B cell (primary cell): ENCODE measurements around the gene SDCCAG8. TPM values are rescaled to one million over a fixed set of nuclear protein-coding genes. Genes with fewer than 3 reads are reported as not detected.

Experiments
- ATAC-seq: fragments of 200-7000 bp; cut with Tn5 transposase; one replicate; pipeline ENCODE4 v1.10.0; 2021; ENCODE audit warnings: low read depth, mild to moderate bottlenecking, moderate number of reproducible peaks, moderate library complexity
- CTCF ChIA-PET: fragments of 350-600 bp; sonication (Branson Sonifier 250); formaldehyde crosslinking; loops from one replicate; lab custom pipeline; 2021; ENCODE audit warnings: antibody characterized with exemption, inconsistent platforms; lab: Charles Lee
- POLR2A ChIA-PET: fragments of 350-600 bp; sonication (Branson Sonifier 250); formaldehyde crosslinking; loops from one replicate; lab custom pipeline; 2021; ENCODE audit warnings: antibody characterized with exemption; lab: Charles Lee
- DNase-seq: peaks from one replicate; pipeline ENCODE4 v3.0.0; 2013
- H2AFZ ChIP-seq: 2 replicates; pipeline ENCODE4 v1.6.1; 2012; ENCODE audit warnings: mild to moderate bottlenecking, low read depth, low read length; ENCODE audit not compliant: insufficient read depth, poor library complexity, severe bottlenecking
- H3K27ac ChIP-seq, 2 donors: 1 replicate in 1 of 2; 2 replicates in 1 of 2; pipeline ENCODE4 v1.5.1; 2012 to 2013; ENCODE audit warnings: low read length in 2 of 2, mild to moderate bottlenecking in 2 of 2, moderate library complexity in 1 of 2
- H3K27me3 ChIP-seq, 4 experiments: fragments of 200-600 bp in 1 of 4; sonication (generic) in 1 of 4; replicated peaks in 1 of 4; 1 replicate in 2 of 4; 2 replicates in 2 of 4; pipeline versions ENCODE4 v1.6.1 to v1.7.0; 2013 to 2016; ENCODE audit warnings: low read length in 3 of 4, mild to moderate bottlenecking in 2 of 4, mixed read lengths in 1 of 4, moderate library complexity in 1 of 4; ENCODE audit not compliant: insufficient read depth in 4 of 4, control insufficient read depth in 3 of 4; ENCODE audit errors: control extremely low read depth in 1 of 4
- H3K36me3 ChIP-seq, 2 experiments: replicated peaks in 1 of 2; 1 replicate in 1 of 2; 2 replicates in 1 of 2; pipeline versions ENCODE4 v1.6.1 to v1.7.1; 2013; ENCODE audit warnings: low read length in 1 of 2; ENCODE audit not compliant: insufficient read depth in 2 of 2, control insufficient read depth in 1 of 2; ENCODE audit errors: control extremely low read depth in 1 of 2, extremely low read depth in 1 of 2
- H3K4me1 ChIP-seq, 2 donors: fragments of 200-600 bp in 1 of 2; sonication (generic) in 1 of 2; 1 replicate in 1 of 2; 2 replicates in 1 of 2; pipeline versions ENCODE4 v1.5.1 to v1.6.1; 2013 to 2017; ENCODE audit warnings: low read length in 2 of 2; ENCODE audit not compliant: control insufficient read depth in 2 of 2, insufficient read depth in 2 of 2
- H3K4me2 ChIP-seq: replicated peaks from 2 replicates; pipeline ENCODE3; 2012; ENCODE audit warnings: mild to moderate bottlenecking, low read depth, low read length; ENCODE audit not compliant: poor library complexity, severe bottlenecking
- H3K4me3 ChIP-seq, 5 experiments: fragments of 200-600 bp in 1 of 5; sonication (generic) in 1 of 5; 1 replicate in 3 of 5; 2 replicates in 2 of 5; pipeline versions ENCODE4 v1.5.1 to v1.7.0; 2011 to 2016; ENCODE audit warnings: low read length in 4 of 5, mild to moderate bottlenecking in 4 of 5, low read depth in 2 of 5, control low read depth in 1 of 5, moderate library complexity in 1 of 5; ENCODE audit not compliant: insufficient read depth in 1 of 5; ENCODE audit errors: control extremely low read depth in 1 of 5, extremely low read depth in 1 of 5
- H3K79me2 ChIP-seq: fragments of 200-600 bp; sonication (generic); one replicate; pipeline ENCODE4 v1.6.0; 2016; ENCODE audit warnings: low read length; ENCODE audit not compliant: control insufficient read depth, insufficient read depth
- H3K9ac ChIP-seq: fragments of 200-600 bp; sonication (generic); 2 replicates; pipeline ENCODE4 v1.6.1; 2017; ENCODE audit warnings: mild to moderate bottlenecking, low read length, moderate library complexity
- H3K9me3 ChIP-seq, 3 donors: one replicate each; pipeline versions ENCODE4 v1.6.1 to v1.7.1; 2013; ENCODE audit warnings: low read length in 2 of 3; ENCODE audit not compliant: control insufficient read depth in 2 of 3, insufficient read depth in 1 of 3; ENCODE audit errors: control extremely low read depth in 1 of 3
- H4K20me1 ChIP-seq: 2 replicates; pipeline ENCODE4 v1.6.0; 2012; ENCODE audit warnings: mild to moderate bottlenecking, low read length; ENCODE audit not compliant: insufficient read depth, control insufficient read depth, poor library complexity, severe bottlenecking
- H3K27ac Mint-ChIP-seq: one replicate; pipeline ENCODE4 v1.8.0; 2021; ENCODE audit warnings: mixed read lengths
- H3K27me3 Mint-ChIP-seq: one replicate; pipeline ENCODE4 v1.8.0; 2021; ENCODE audit warnings: mixed read lengths
- H3K4me1 Mint-ChIP-seq: one replicate; pipeline ENCODE4 v1.8.0; 2021; ENCODE audit warnings: mixed read lengths
- H3K4me3 Mint-ChIP-seq: one replicate; pipeline ENCODE4 v1.8.0; 2021; ENCODE audit warnings: mixed read lengths
- H3K9me3 Mint-ChIP-seq: one replicate; pipeline ENCODE4 v1.8.0; 2022; ENCODE audit warnings: mixed read lengths; ENCODE audit not compliant: insufficient read depth
- EZH2 ChIP-seq: IDR thresholded peaks from 2 replicates; pipeline ENCODE4 v1.6.1; 2012; ENCODE audit warnings: borderline replicate concordance, low read depth, mild to moderate bottlenecking, moderate library complexity, low read length; ENCODE audit not compliant: insufficient read depth, poor library complexity, severe bottlenecking
- WGBS: methylation state at CpG from one replicate; pipeline ENCODE4 v1.1.5; 2013; ENCODE audit warnings: missing lambda C conversion rate; ENCODE audit not compliant: insufficient coverage; 5-methylcytosine and 5-hydroxymethylcytosine counted together
- intact Hi-C: fragments of 100-400 bp; cut with micrococcal nuclease; formaldehyde crosslinking; loops from one replicate; pipeline ENCODE4 v1.10.0; 2022
- polyA plus RNA-seq: library from polyadenylated mRNA; depleted of rRNA; stranded (reverse); fragments of >200 nt; gene quantifications from 2 replicates; pipeline ENCODE4 v1.2.3, GENCODE V29; 2012
- total RNA-seq, 2 donors: library from RNA; stranded (reverse); fragments of 120-200 nt in 1 of 2; gene quantifications; 1 replicate in 1 of 2; 2 replicates in 1 of 2; pipeline versions ENCODE4 v1.2.3 to v1.2.4, GENCODE V29; 2013 to 2022
- TF ChIP-seq, protein P1 (sequence below): fragments of 200-600 bp; IDR thresholded peaks from one replicate; pipeline ENCODE4 v1.8.0; 2022; ENCODE audit warnings: antibody characterized with exemption, mild to moderate bottlenecking

The SDCCAG8 gene
- total and polyA plus RNA-seq, 2 donors (not counting 1 experiment from before 2014, with no cell fraction given), result 37.1 to 60.7 TPM

DNA sequence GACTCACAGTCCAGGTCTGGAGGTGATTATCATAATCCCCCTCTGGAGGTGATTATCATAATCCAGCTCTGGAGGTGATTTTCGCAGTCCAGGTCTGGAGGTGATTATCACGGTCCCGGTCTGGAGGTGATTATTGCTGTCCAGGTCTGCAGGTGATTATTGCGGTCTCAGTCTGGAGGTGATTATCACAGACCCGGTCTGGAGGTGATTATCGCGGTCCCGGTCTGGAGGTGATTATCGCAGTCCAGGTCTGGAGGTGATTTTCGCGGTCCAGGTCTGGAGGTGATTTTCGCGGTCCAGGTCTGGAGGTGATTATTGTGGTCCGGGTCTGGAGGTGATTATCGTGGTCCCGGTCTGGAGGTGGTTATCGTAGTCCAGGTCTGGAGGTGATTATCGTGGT lies 76.6 kb downstream of the SDCCAG8 start:
- no peak for DNase-seq
- H3K36me3 ChIP-seq, result peaks cover 21 to 38% of the 10 kb centered on the region in 2 experiments
- no peak overlapping the region for H3K4me3 ChIP-seq
- H3K27ac ChIP-seq, result no peak overlapping the region
- ATAC-seq, result no peak
- no peaks in the 10 kb centered on the region for H4K20me1 ChIP-seq
- no peak overlapping the region for H2AFZ ChIP-seq
- intact Hi-C loops, result no loop called here
- no peak overlapping the region for H3K4me2 ChIP-seq
- no peaks in the 10 kb centered on the region for H3K9me3 ChIP-seq
- no peaks in the 10 kb centered on the region for H3K27me3 ChIP-seq
- POLR2A ChIA-PET, result no interaction called here
- CTCF ChIA-PET, result no interaction called here
- no peak overlapping the region for H3K4me3 Mint-ChIP-seq
- peaks cover 4% of the 10 kb centered on the region for H3K4me1 Mint-ChIP-seq
- no peaks in the 10 kb centered on the region for H3K79me2 ChIP-seq
- no peak for TF ChIP-seq EZH2
- TF ChIP-seq, protein P1, sequence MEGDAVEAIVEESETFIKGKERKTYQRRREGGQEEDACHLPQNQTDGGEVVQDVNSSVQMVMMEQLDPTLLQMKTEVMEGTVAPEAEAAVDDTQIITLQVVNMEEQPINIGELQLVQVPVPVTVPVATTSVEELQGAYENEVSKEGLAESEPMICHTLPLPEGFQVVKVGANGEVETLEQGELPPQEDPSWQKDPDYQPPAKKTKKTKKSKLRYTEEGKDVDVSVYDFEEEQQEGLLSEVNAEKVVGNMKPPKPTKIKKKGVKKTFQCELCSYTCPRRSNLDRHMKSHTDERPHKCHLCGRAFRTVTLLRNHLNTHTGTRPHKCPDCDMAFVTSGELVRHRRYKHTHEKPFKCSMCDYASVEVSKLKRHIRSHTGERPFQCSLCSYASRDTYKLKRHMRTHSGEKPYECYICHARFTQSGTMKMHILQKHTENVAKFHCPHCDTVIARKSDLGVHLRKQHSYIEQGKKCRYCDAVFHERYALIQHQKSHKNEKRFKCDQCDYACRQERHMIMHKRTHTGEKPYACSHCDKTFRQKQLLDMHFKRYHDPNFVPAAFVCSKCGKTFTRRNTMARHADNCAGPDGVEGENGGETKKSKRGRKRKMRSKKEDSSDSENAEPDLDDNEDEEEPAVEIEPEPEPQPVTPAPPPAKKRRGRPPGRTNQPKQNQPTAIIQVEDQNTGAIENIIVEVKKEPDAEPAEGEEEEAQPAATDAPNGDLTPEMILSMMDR, result no peak
- H3K9ac ChIP-seq, result no peak overlapping the region
- H3K27me3 Mint-ChIP-seq, result no peaks in the 10 kb centered on the region
- WGBS, result 94% methylated on average over 18 of the region's 18 CpGs
- H3K27ac Mint-ChIP-seq, result no peak overlapping the region
- H3K4me1 ChIP-seq, result no peaks in the 10 kb centered on the region
- no peaks in the 10 kb centered on the region for H3K9me3 Mint-ChIP-seq

DNA sequence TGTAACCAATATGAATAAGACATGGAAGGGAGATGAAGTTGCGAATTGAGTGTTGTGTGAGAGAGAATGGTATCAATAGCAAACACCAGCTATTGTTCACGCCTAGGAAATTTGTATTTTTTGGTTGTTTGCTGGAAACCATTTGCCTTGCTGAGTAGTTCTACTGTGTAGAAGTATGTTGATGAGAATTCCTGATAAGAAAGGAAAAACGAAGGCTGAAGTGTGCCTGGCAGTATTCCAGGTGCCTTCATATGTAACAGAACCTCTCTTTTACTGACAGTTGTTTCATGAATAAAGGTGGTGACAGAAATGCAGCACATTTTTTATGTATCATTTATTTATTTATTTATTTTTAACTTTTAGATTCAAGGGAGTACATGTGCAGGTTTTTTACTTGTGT lies 79.5 kb downstream of the SDCCAG8 start:
- no peaks in the 10 kb centered on the region for H3K9me3 ChIP-seq
- Mint-ChIP-seq H3K27ac (no peak overlapping the region), H3K4me3 (no peak overlapping the region), H3K27me3 (no peaks in the 10 kb centered on the region), H3K9me3 (no peaks in the 10 kb centered on the region), H3K4me1 (peaks cover 4% of the 10 kb centered on the region)
- no peak overlapping the region for H3K4me3 ChIP-seq
- no peak overlapping the region for H3K4me2 ChIP-seq
- no peak for DNase-seq
- no peak overlapping the region for H3K9ac ChIP-seq
- intact Hi-C loops, result no loop called here
- no peaks in the 10 kb centered on the region for H3K4me1 ChIP-seq
- H4K20me1 ChIP-seq, result no peaks in the 10 kb centered on the region
- POLR2A ChIA-PET, result no interaction called here
- H3K79me2 ChIP-seq, result no peaks in the 10 kb centered on the region
- WGBS, result 100% methylated on average over 2 of the region's 3 CpGs
- TF ChIP-seq, protein P1, result no peak
- no peak for TF ChIP-seq EZH2
- H3K27me3 ChIP-seq, result no peaks in the 10 kb centered on the region
- peaks cover 21 to 44% of the 10 kb centered on the region in 2 experiments for H3K36me3 ChIP-seq
- H2AFZ ChIP-seq, result no peak overlapping the region
- no peak overlapping the region for H3K27ac ChIP-seq
- no peak for ATAC-seq
- CTCF ChIA-PET, result interaction anchor here (2.6 kb wide), 1 partner anchor 9 kb away, joined by 19 read pairs; no protein-coding TSS in a partner anchor
